Caco-2 (cell line): ENCODE results near the gene SMARCA5. TPM values are rescaled to one million over a fixed set of nuclear protein-coding genes. Genes with fewer than 3 reads are reported as not detected.

Source experiments
- BruUV-seq: library from RNA; stranded (reverse); fragments of 400-500 nt; replicated peaks from 2 replicates; lab custom pipeline; 2021; lab: Mats Ljungman, UMichigan
- CTCF ChIA-PET: fragments of 300-600 bp; sonication (Branson Sonifier 250); formaldehyde crosslinking; loops from one replicate; lab custom pipeline; 2022; ENCODE audit warnings: antibody characterized with exemption; lab: Charles Lee
- POLR2A ChIA-PET: fragments of 300-600 bp; sonication (Branson Sonifier 250); formaldehyde crosslinking; loops from one replicate; lab custom pipeline; 2022; ENCODE audit warnings: antibody characterized with exemption; lab: Charles Lee
- DNase-seq, 2 experiments: peaks; one replicate each; pipeline versions ENCODE4 v3.0.0 to v3.0.0-alpha.2; 2020 to 2022
- H3K27me3 ChIP-seq: replicated peaks from 2 replicates; pipeline ENCODE4 v1.6.0; 2011; ENCODE audit warnings: low read length; ENCODE audit not compliant: control insufficient read depth, insufficient read depth
- H3K36me3 ChIP-seq: 2 replicates; pipeline ENCODE4 v1.5.1; 2011; ENCODE audit warnings: low read length; ENCODE audit not compliant: control insufficient read depth, insufficient read depth
- H3K4me1 ChIP-seq: fragments of 250-450 bp; sonication (Bioruptor Pico); 2 replicates; pipeline ENCODE4 v1.5.1; 2020; ENCODE audit warnings: mild to moderate bottlenecking
- H3K4me3 ChIP-seq: 2 replicates; pipeline ENCODE4 v1.5.1; 2011; ENCODE audit warnings: low read depth, mild to moderate bottlenecking, control low read depth, low read length
- H3K9me3 ChIP-seq: fragments of 250-450 bp; sonication (Bioruptor Pico); 2 replicates; pipeline ENCODE4 v1.5.1; 2020; ENCODE audit warnings: mild to moderate bottlenecking, moderate library complexity
- H3K27ac Mint-ChIP-seq: one replicate; pipeline ENCODE4 v1.8.0; 2022; ENCODE audit warnings: mixed read lengths; ENCODE audit not compliant: unreplicated experiment
- H3K27me3 Mint-ChIP-seq: one replicate; pipeline ENCODE4 v1.8.0; 2022; ENCODE audit warnings: mixed read lengths; ENCODE audit not compliant: insufficient read depth, unreplicated experiment
- H3K36me3 Mint-ChIP-seq: one replicate; pipeline ENCODE4 v1.8.0; 2022; ENCODE audit warnings: mild to moderate bottlenecking, mixed read lengths; ENCODE audit not compliant: insufficient read depth, unreplicated experiment
- H3K4me1 Mint-ChIP-seq: one replicate; pipeline ENCODE4 v1.8.0; 2022; ENCODE audit warnings: low read depth, mixed read lengths; ENCODE audit not compliant: unreplicated experiment
- H3K4me3 Mint-ChIP-seq: one replicate; pipeline ENCODE4 v1.8.0; 2022; ENCODE audit warnings: mild to moderate bottlenecking, moderate library complexity, mixed read lengths; ENCODE audit not compliant: unreplicated experiment
- H3K9me3 Mint-ChIP-seq: one replicate; pipeline ENCODE4 v1.8.0; 2022; ENCODE audit warnings: mixed read lengths; ENCODE audit not compliant: unreplicated experiment
- intact Hi-C: fragments of 100-400 bp; cut with micrococcal nuclease; formaldehyde crosslinking; loops from one replicate; pipeline ENCODE4 v1.10.0; 2022; ENCODE audit not compliant: unreplicated experiment
- total RNA-seq: library from RNA; stranded (reverse); gene quantifications from 2 replicates; pipeline ENCODE4 v1.2.3, GENCODE V29; 2022
- TF ChIP-seq, protein P1 (sequence below), 2 experiments: fragments of 200-600 bp in 1 of 2; IDR thresholded peaks; 1 replicate in 1 of 2; 2 replicates in 1 of 2; pipeline versions ENCODE4 v1.5.1 to v1.8.0; 2011 to 2022; ENCODE audit warnings: antibody characterized with exemption in 1 of 2, control low read depth in 1 of 2, inconsistent platforms in 1 of 2, low read depth in 1 of 2, low read length in 1 of 2, mild to moderate bottlenecking in 1 of 2, moderate library complexity in 1 of 2; ENCODE audit not compliant: insufficient read depth in 1 of 2, severe bottlenecking in 1 of 2, unreplicated experiment in 1 of 2

The SMARCA5 gene
- total RNA-seq, 1 experiment from 2014 or later = 64.8 TPM

DNA sequence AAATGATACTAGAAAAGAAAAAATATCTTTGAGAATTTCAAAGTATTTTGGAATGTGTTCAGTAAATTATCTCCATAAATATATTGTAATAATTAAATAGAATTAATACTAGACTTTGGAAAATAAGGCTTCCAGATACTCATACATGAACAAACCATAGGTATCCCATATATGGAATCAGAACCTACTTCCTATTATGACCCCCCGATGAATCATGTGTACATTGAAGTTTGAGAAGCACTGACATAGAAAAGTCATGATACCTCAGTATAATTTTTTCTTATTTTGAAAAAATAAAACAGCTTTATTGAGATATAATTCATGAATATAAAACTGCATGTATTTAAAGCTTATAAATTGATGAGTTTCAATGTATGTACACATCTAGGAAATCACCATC lies 27.2 kb upstream of the SMARCA5 start:
- intact Hi-C loops = no loop called here
- no peaks in the 10 kb centered on the region for H3K4me1 Mint-ChIP-seq
- H3K27me3 ChIP-seq = no peaks in the 10 kb centered on the region
- H3K9me3 Mint-ChIP-seq = no peaks in the 10 kb centered on the region
- H3K36me3 Mint-ChIP-seq = peaks cover 22% of the 10 kb centered on the region
- H3K27ac Mint-ChIP-seq = no peak overlapping the region
- H3K36me3 ChIP-seq = no peaks in the 10 kb centered on the region
- CTCF ChIA-PET = no interaction called here
- no peaks in the 10 kb centered on the region for H3K4me1 ChIP-seq
- POLR2A ChIA-PET = no interaction called here
- no peaks in the 10 kb centered on the region for H3K9me3 ChIP-seq
- no peaks in the 10 kb centered on the region for H3K27me3 Mint-ChIP-seq
- no TSS peak for BruUV-seq
- TF ChIP-seq, protein P1, sequence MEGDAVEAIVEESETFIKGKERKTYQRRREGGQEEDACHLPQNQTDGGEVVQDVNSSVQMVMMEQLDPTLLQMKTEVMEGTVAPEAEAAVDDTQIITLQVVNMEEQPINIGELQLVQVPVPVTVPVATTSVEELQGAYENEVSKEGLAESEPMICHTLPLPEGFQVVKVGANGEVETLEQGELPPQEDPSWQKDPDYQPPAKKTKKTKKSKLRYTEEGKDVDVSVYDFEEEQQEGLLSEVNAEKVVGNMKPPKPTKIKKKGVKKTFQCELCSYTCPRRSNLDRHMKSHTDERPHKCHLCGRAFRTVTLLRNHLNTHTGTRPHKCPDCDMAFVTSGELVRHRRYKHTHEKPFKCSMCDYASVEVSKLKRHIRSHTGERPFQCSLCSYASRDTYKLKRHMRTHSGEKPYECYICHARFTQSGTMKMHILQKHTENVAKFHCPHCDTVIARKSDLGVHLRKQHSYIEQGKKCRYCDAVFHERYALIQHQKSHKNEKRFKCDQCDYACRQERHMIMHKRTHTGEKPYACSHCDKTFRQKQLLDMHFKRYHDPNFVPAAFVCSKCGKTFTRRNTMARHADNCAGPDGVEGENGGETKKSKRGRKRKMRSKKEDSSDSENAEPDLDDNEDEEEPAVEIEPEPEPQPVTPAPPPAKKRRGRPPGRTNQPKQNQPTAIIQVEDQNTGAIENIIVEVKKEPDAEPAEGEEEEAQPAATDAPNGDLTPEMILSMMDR (IDR thresholded peaks at IDR 0.05; ENCODE audit: insufficient read depth in 1 of 2, low read depth in 1 of 2, low read length in 1 of 2, severe bottlenecking in 1 of 2, unreplicated experiment in 1 of 2) = no peak
- H3K4me3 Mint-ChIP-seq = no peak overlapping the region
- H3K4me3 ChIP-seq = no peak overlapping the region
- DNase-seq = no peak

DNA sequence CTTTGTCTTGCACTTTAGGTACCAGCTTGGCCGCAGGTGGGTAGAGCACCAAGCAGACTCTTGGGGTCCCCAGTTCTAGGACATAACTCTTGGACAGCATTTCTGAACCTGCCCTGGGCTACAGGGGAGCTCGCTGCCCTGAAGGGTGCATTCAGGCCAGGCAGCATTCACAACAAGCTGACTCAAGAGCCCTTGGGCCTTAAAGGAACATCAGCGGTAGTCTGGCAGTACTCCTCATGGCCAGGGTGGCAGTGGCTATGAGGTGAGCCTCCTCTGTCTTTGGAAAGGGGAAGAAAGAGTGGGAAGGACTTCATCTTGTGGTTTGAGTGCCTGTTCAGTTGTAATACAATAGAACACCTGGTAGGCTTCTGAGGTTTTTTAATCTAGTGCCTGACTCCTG lies 24.8 kb upstream of the SMARCA5 start:
- TF ChIP-seq, protein P1 (IDR thresholded peaks at IDR 0.05; ENCODE audit: insufficient read depth in 1 of 2, low read depth in 1 of 2, low read length in 1 of 2, severe bottlenecking in 1 of 2, unreplicated experiment in 1 of 2) = no peak
- DNase-seq = no peak
- H3K9me3 Mint-ChIP-seq = peaks cover 7% of the 10 kb centered on the region
- no peak overlapping the region for H3K4me3 ChIP-seq
- H3K4me1 ChIP-seq = no peaks in the 10 kb centered on the region
- BruUV-seq = no TSS peak
- no peak overlapping the region for H3K27ac Mint-ChIP-seq
- no peaks in the 10 kb centered on the region for H3K27me3 ChIP-seq
- intact Hi-C loops = no loop called here
- ChIA-PET POLR2A (no interaction called here), CTCF (no interaction called here)
- peaks cover 5% of the 10 kb centered on the region for H3K27me3 Mint-ChIP-seq
- no peaks in the 10 kb centered on the region for H3K36me3 ChIP-seq
- H3K4me3 Mint-ChIP-seq = no peak overlapping the region
- H3K36me3 Mint-ChIP-seq = peaks cover 18% of the 10 kb centered on the region
- H3K9me3 ChIP-seq = no peaks in the 10 kb centered on the region
- H3K4me1 Mint-ChIP-seq = no peaks in the 10 kb centered on the region

DNA sequence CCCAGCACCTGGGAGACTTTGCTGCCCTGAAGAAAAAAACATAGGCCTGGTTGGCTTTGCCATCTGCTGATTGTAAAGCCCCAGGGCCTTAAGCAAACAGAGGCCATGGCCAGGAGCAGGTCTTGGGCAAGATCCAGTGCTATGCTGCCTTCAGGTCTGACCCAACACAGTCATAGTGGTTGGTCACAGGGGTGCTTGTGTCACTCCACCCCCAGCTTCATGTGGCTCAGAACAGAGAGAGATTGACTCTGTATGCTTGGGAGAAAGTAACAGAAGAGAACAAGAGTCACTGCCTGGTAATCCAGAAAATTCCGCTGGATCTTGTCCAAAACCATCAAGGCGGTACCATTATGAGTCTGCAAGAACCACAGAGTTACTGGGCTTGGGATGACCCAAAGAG lies 24.4 kb upstream of the SMARCA5 start:
- no peak overlapping the region for H3K4me3 ChIP-seq
- POLR2A ChIA-PET = no interaction called here
- H3K4me1 ChIP-seq = no peaks in the 10 kb centered on the region
- no peak overlapping the region for H3K4me3 Mint-ChIP-seq
- peaks cover 5% of the 10 kb centered on the region for H3K27me3 Mint-ChIP-seq
- no peaks in the 10 kb centered on the region for H3K9me3 ChIP-seq
- H3K27me3 ChIP-seq = no peaks in the 10 kb centered on the region
- no peaks in the 10 kb centered on the region for H3K4me1 Mint-ChIP-seq
- no TSS peak for BruUV-seq
- TF ChIP-seq, protein P1 (IDR thresholded peaks at IDR 0.05; ENCODE audit: insufficient read depth in 1 of 2, low read depth in 1 of 2, low read length in 1 of 2, severe bottlenecking in 1 of 2, unreplicated experiment in 1 of 2) = no peak
- CTCF ChIA-PET = no interaction called here
- peaks cover 18% of the 10 kb centered on the region for H3K36me3 Mint-ChIP-seq
- no peaks in the 10 kb centered on the region for H3K36me3 ChIP-seq
- H3K9me3 Mint-ChIP-seq = peaks cover 7% of the 10 kb centered on the region
- no peak overlapping the region for H3K27ac Mint-ChIP-seq
- no peak for DNase-seq
- intact Hi-C loops = no loop called here
